ENCODE measurements around the gene MLLT6.
A peak's percentile ranks its signal among the peaks of the same experiment; 100 is the strongest.

Gene MLLT6

DNA sequence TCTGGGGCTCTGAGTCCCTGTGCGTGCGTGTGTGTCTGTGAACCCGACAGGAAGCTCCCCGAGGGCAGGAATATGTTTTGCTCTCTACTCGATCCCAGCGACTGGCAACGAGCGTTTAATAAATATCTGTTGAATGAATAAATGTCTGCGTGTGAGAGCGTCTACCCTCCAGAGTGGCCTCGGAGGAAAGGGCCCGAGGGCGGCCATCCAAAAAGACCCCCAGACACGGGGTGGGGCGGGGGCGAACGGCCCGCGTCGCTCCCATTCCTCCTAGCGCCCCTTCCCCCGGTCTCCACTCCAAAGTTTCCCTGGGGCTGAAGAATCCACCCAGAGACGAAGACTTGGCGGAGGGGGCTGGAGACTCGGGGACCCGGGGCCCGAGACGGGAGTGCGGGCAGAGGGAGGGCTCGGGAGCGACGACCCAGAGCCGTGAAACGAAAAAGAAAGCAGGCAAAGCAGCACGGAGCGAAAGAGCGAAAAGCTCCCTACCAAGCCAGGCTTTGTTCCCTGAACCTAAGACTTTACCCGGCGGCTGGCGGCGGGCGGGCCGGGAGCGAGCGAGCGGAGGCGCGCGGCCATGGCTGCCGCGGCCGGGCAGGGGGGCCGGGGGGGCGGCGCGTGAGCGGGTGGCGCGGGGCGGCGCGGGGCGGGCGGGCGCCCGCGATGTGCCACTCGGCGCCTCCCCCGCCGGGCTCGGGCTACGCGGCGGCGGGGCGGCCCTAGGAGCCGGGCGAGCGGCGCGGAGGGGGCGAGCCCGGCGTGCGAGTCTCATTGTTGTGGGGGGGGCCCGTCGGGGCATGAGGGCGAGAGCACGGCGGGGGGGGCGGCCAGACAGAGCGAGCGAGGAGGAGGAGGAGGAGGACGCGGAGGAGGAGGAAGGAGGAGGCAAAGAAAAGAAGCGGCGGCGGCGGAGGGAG lies at the start of gene MLLT6:
TSS of gene MLLT6 (plus strand) at position 668 of the 917 bp plus-strand sequence. CDS start 360 bp downstream, outside the sequence.
- DNase-seq: peak; percentile 49

- no peak for DNase-seq
Measured at GRCh38 chr17:38656959-38657823, 47.9 kb upstream of the MLLT6 start.

GRCh38 chr17:38657824-38658740 lies 47.0 kb upstream of the MLLT6 start:
- no peak for DNase-seq

DNA sequence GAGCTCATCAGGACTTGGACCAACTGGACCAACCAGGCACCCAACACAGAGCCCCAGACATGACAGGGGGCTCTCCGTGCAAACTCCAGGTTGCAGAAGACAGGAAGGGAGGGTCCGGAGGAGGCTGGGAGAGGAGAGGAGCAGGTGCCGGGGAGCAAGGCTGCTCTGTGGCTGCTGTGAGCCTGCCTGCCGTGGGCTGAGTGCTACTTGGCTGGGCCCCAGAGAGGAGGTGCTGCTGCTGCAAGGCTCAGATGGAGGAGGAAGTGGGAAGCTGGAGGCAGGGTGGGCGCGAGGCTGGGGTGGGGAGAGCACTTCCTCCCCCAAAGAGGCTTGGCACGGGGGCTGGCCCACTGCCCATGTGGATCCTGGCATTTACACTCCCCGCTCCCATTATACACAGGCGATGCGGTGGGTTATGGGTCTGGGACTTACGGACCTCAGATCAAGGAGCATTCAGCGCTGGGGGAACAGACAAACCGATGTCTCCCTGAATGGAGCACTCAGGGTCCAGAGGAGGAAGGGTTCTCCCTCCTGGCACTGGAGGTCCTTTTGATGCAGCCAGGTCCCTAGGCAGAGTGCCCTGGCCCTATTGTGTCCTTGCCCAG lies 46.2 kb upstream of the MLLT6 start:
- peak; percentile 51 for DNase-seq

DNA sequence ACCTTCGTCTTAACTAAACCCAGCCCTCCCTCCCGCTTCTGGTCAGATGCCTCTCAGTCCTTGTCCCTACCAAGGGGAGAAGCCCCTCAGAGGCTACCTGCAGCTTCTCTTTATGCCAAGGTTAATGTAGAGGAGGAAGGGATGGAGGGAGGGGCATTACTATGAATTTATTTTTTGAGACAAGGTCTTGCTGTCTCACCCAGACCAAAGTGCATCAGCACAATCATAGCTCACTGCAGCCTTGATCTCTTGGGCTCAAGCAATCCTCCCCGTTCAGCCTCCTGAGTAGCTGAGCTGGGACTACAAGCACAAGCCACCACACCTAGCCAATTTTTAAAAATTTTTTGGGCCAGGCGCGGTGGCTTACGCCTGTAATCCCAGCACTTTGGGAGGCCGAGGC lies 45.7 kb upstream of the MLLT6 start:
- DNase-seq: no peak

DNA sequence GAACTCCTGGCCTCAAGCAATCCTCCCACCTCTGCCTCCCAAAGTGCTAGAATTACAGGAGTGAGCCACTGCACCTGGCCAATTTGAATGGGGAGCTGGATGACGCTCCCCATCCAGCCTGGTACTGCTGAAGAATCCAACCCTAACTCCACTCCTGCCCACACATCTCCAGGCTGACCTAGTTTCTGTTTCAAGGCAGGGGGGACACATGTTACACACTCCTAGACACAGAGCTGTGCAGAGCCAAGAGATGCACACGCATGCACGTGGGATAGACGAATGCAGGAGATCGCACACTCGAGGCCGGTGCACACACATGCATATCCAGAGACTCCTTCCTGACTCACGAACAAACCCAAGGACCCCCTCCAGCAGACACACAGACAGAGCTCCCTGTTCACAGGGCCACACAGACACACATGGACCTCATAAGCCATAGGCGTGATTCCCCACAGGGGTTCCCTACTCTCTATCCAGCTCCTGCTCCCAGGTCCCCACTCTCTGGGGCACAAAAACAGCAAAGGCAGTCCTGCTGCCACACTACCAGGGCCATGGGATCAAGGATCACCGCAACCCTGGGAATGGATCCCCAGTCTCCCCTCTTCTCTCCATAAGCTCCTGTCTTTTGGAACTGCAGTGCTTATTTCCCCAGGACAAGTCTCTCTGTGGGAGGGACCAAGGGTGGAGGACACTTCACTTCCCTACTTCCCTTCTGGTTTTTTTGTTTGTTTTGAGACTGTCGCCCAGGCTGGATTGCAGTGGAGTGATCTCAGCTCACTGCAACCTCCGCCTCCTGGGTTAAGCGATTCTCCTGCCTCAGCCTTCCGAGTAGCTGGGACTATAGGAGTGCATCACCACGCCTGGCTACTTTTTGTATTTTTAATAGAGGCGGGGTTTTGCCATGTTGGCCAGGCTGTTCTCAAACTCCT lies 44.7 kb upstream of the MLLT6 start:
- DNase-seq: peak; percentile 41

GRCh38 chr17:38663125-38663751 lies 41.8 kb upstream of the MLLT6 start:
- DNase-seq: peak; percentile 52

GRCh38 chr17:38663964-38664644 lies 41.0 kb upstream of the MLLT6 start:
- no peak for DNase-seq

GRCh38 chr17:38667099-38667786 lies 37.8 kb upstream of the MLLT6 start:
- DNase-seq: peak; percentile 54

DNA sequence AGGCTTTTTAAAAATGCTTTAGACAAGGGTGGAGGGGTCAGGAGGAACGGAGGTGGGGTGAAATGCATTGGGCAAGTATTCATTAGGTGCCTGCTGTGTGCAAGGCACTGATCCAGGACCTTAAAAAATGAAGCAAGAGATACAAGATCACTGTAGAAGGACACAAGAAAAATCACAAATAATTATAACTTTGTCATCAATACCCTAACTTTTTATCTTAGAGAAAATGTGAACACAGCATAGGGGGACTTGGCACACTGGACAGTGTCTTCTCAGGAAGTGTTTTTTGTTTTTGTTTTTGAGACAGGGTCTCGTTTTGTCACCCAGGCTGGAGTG lies 37.3 kb upstream of the MLLT6 start:
- DNase-seq: no peak

DNA sequence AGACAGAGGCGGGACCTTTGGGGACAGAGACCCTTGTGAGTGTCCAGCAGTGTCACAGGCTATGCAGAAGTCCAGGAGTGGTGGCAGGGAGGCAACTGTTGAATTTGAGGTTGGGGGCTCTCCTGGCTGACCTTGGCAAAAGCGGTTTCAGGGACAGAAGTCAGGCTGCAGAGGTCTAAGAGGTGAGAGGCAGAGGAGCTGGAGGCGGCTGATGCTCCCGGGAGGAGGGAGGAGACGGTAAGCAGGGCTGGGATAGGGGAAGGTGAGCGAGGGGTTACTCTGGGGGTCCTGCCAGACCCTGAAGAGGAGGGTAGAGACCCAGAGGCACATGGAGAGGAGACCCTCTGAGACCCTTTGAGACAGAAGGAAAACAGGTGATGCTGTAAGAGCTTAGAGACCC lies 35.6 kb upstream of the MLLT6 start:
- DNase-seq: no peak

- DNase-seq: no peak
Measured at GRCh38 chr17:38671939-38672720, 32.9 kb upstream of the MLLT6 start.

- DNase-seq: no peak
Measured at GRCh38 chr17:38672788-38673706, 32.0 kb upstream of the MLLT6 start.

DNA sequence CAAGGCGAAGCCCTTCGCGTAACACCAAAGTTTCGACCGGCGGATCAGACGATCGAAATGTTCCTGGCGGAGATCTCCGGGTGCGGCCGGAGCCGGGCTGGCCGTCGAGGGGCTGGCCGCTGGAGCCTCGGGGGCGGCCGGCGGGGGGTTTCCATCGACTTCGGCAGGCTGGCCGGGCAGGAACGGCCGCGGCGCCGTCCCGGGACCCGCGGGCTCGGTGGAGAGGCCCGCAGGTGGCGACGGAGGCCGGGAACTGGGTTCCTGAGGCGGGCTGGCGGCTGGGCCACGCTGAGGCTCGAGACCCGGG lies 31.4 kb upstream of the MLLT6 start:
- DNase-seq: no peak

DNA sequence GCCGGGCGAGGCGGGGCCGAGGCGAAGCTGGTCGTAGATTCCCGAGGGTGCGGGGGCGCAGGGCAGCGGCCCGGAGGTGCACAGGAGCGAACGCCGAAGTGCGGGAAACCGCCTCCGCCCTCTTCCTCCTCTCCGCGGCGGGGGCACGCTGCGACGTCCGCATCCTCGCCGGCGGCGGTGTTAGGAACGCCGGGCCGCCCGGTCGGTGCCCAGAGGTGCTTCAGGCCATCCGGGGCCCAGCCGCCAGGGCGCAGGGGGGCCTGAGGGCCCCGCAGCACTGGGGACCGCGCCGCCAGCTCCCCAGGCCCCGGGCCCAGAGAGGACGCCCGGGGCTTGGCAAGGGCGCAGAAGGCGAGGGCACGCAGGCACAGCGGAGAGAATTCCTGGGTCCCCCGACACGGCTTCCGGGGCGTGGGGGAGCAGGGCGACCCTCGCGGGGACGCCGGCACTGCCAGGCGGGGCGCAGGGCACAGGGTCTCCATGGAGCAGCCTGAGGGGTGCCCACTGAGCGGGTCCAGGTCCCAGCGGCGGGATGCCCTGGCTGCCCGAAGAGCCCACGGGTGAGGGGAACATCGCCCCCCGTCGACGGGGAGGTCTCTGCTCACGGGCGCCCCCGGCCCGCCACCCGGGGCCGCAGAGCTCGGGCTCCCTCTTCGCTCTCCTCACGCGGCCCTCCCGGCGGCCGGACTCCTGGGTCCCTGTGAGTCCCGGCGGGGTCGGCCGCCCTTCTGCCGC lies 30.9 kb upstream of the MLLT6 start:
- no peak for DNase-seq

DNA sequence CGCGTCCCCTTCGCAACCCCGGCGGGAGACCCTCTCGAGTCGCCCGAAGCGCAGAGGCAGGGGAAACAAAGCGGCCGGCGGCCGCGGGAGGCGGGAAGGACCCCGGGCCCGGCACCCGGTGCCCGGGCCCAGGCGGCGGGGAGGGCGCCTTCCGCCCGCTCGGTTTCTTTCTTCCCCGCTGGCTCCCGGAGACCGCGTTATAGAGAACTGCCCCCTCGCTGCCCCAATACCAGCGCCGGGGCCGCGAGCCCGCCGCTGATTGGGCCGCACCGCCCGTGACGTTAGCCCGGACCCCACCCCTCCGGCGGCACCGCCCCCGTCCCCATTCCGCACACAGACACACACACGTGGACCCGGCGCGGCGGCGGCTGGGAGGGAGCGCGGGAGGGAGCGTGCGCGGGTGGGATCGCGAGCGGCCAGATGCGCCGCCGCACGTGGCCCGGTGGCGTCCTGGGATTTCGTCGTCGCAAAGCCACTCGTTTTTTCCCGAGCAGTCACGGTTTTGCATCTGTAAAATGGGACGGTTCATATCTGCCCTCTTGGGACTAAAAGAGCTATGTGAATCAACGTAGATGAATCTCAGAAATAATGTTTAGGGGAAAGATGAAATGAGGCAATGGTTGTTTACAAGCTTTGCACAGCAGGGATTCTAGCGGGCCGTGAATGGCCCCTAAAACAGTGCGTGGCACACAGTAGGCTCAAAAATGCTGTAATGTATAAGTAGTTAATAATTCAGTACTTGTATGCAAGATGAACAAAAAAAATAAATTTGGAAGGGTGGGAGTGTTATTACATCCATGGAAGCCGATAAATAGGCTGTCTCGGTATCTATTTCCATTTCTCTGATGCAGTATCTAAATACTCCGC lies 30.1 kb upstream of the MLLT6 start, which contains the start of gene EPOP:
TSS of gene EPOP (minus strand) at position 209 of the 867 bp plus-strand sequence. CDS start 462 bp downstream, outside the sequence.
- peak; percentile 67 for DNase-seq
